K562 (cell line): ENCODE results near the gene STPG2. TPM values are rescaled to one million over a fixed set of nuclear protein-coding genes. Genes with fewer than 3 reads are reported as not detected.

Experiments used
- ATAC-seq: fragments of 200-7000 bp; cut with Tn5 transposase; 3 replicates; pipeline ENCODE4 v1.9.1; 2020; ENCODE audit warnings: moderate library complexity
- BruUV-seq: library from RNA; stranded (reverse); fragments of 400-500 nt; replicated peaks from 2 replicates; lab custom pipeline; 2021; lab: Mats Ljungman, UMichigan
- CTCF ChIA-PET: fragments of 300-600 bp; formaldehyde crosslinking; extraction: SDS; loops from one replicate; lab custom pipeline; 2021; ENCODE audit warnings: low intra/inter-chr PET ratio; lab: Yijun Ruan, JAX
- POLR2A ChIA-PET: fragments of 300-600, 350-650 bp; sonication (Branson Sonifier 250); formaldehyde crosslinking; extraction: SDS; loops from one replicate; lab custom pipeline; 2021; ENCODE audit warnings: antibody characterized with exemption, inconsistent platforms; lab: Yijun Ruan, JAX
- DNase-seq, 4 experiments: peaks; one replicate each; pipeline versions ENCODE4 v3.0.0 to v3.0.0-alpha.2; 2011 to 2018; ENCODE audit warnings: low spot score in 3 of 4, mixed read lengths in 3 of 4; ENCODE audit errors: extremely low read depth in 1 of 4
- FAIRE-seq: peaks from 2 replicates; lab custom pipeline; 2011; peaks lifted over from hg19 to GRCh38; lab: Jason Lieb, UNC
- H2AFZ ChIP-seq: 2 replicates; pipeline ENCODE4 v1.6.0; 2011; ENCODE audit warnings: low read depth, low read length, control low read depth, inconsistent platforms
- H3K27ac ChIP-seq: fragments of 200-600 bp; 3 replicates; pipeline ENCODE4 v1.8.0; 2011; ENCODE audit warnings: low read depth, mild to moderate bottlenecking, control low read depth, inconsistent platforms, low read length, moderate library complexity, mixed read lengths; ENCODE audit errors: extremely low read depth
- H3K27me3 ChIP-seq, 2 experiments: fragments of 300-600 bp in 1 of 2; 2 replicates in 1 of 2; 3 replicates in 1 of 2; pipeline versions ENCODE4 v1.6.0 to v1.8.0; 2011; ENCODE audit warnings: inconsistent platforms in 2 of 2, low read length in 2 of 2, mild to moderate bottlenecking in 1 of 2, mixed read lengths in 1 of 2, moderate library complexity in 1 of 2; ENCODE audit not compliant: control insufficient read depth in 2 of 2, insufficient read depth in 2 of 2
- H3K36me3 ChIP-seq: fragments of 300-600 bp; 3 replicates; pipeline ENCODE4 v1.8.0; 2011; ENCODE audit warnings: mild to moderate bottlenecking, low read length, inconsistent platforms; ENCODE audit not compliant: control insufficient read depth, insufficient read depth
- H3K4me1 ChIP-seq, 2 experiments: fragments of 200-600 bp in 1 of 2; replicated peaks in 1 of 2; 2 replicates in 1 of 2; 3 replicates in 1 of 2; pipeline versions ENCODE4 v1.5.1 to v1.8.0; 2011; ENCODE audit warnings: inconsistent platforms in 2 of 2, low read length in 2 of 2, mild to moderate bottlenecking in 1 of 2, mixed read lengths in 1 of 2, moderate library complexity in 1 of 2; ENCODE audit not compliant: control insufficient read depth in 2 of 2, insufficient read depth in 2 of 2
- H3K4me2 ChIP-seq: 2 replicates; pipeline ENCODE4 v1.6.1; 2011; ENCODE audit warnings: low read length, control low read depth, inconsistent platforms, mixed read lengths; ENCODE audit not compliant: insufficient read depth
- H3K4me3 ChIP-seq: fragments of 200-600 bp; sonication (generic), shearing (Covaris generic); 2 replicates; pipeline ENCODE4 v1.5.1; 2016; ENCODE audit warnings: control low read depth, inconsistent platforms
- H3K79me2 ChIP-seq: fragments of 200-600 bp; 3 replicates; pipeline ENCODE4 v1.8.0; 2011; ENCODE audit warnings: low read length, inconsistent platforms; ENCODE audit not compliant: control insufficient read depth, insufficient read depth
- H3K9ac ChIP-seq, 2 experiments: 2 replicates each; pipeline versions ENCODE4 v1.6.0 to v1.6.1; 2011; ENCODE audit warnings: low read depth in 2 of 2, low read length in 2 of 2, control low read depth in 1 of 2, inconsistent platforms in 1 of 2, mild to moderate bottlenecking in 1 of 2, mixed read lengths in 1 of 2; ENCODE audit not compliant: insufficient read depth in 1 of 2
- H3K9me1 ChIP-seq: one replicate; pipeline ENCODE4 v1.6.0; 2011; ENCODE audit warnings: inconsistent platforms, mild to moderate bottlenecking, low read length, moderate library complexity; ENCODE audit not compliant: control insufficient read depth, insufficient read depth
- H3K9me3 ChIP-seq: replicated peaks from 2 replicates; pipeline ENCODE4 v1.5.1; 2011; ENCODE audit warnings: low read depth, low read length, inconsistent platforms; ENCODE audit not compliant: control insufficient read depth, insufficient read depth
- H4K20me1 ChIP-seq: replicated peaks from 2 replicates; pipeline ENCODE4 v1.6.1; 2011; ENCODE audit warnings: low read length, inconsistent platforms, mixed read lengths; ENCODE audit not compliant: control insufficient read depth, insufficient read depth
- CBX8 ChIP-seq: fragments of 200-600 bp; sonication (generic); IDR thresholded peaks from 2 replicates; pipeline ENCODE4 v1.6.1; 2012; ENCODE audit warnings: borderline replicate concordance, mixed run types, low read depth, mild to moderate bottlenecking, moderate library complexity, mixed read lengths, low read length, control low read depth, inconsistent platforms; ENCODE audit not compliant: poor library complexity, severe bottlenecking; ENCODE audit errors: extremely low read depth
- CREB3 ChIP-seq: fragments of 450-650 bp; conservative IDR thresholded peaks from 2 replicates; pipeline ENCODE4 v1.6.1; 2016; ENCODE audit warnings: missing genetic modification characterization, low read depth, mild to moderate bottlenecking, missing compliant biosample characterization, moderate library complexity
- ETV1 ChIP-seq: fragments of 450-650 bp; conservative IDR thresholded peaks from 2 replicates; pipeline ENCODE4 v1.6.1; 2016; ENCODE audit warnings: missing genetic modification characterization, control low read depth, low read depth, missing compliant biosample characterization
- NR3C1 ChIP-seq: sonication (generic); formaldehyde crosslinking; IDR thresholded peaks from 2 replicates; pipeline ENCODE4 v1.8.1; 2022; ENCODE audit warnings: missing genetic modification reagents
- ZBTB12 ChIP-seq: fragments of 250-450 bp; sonication (Bioruptor Pico); IDR thresholded peaks from 2 replicates; pipeline ENCODE4 v1.4.0; 2020
- ZKSCAN1 ChIP-seq: fragments of 150-350 bp; IDR thresholded peaks from 2 replicates; pipeline ENCODE4 v1.6.1; 2016; ENCODE audit warnings: low read depth, low read length
- ZNF583 ChIP-seq: fragments of 250-450 bp; sonication (Bioruptor Pico); IDR thresholded peaks from 2 replicates; pipeline ENCODE4 v1.4.0; 2020
- WGBS: fragments of 100-300 bp; shearing (Covaris generic); methylation state at CpG from one replicate; pipeline ENCODE4 v1.1.6; 2016; ENCODE audit warnings: low coverage, mixed read lengths; ENCODE audit not compliant: insufficient coverage; ENCODE audit errors: missing lambda C conversion rate; 5-methylcytosine and 5-hydroxymethylcytosine counted together
- in situ Hi-C: fragments of 300-500 bp; cut with MboI; formaldehyde crosslinking; loops from 4 replicates; pipeline ENCODE4 v1.15.0; 2018; ENCODE audit warnings: inconsistent platforms, mixed read lengths
- intact Hi-C: fragments of 100-400 bp; cut with micrococcal nuclease; formaldehyde crosslinking; loops from 2 replicates; pipeline ENCODE4 v1.14.2; 2022
- polyA plus RNA-seq, 8 experiments: library from polyadenylated mRNA; depleted of rRNA in 4 of 8; stranded (reverse) in 5 of 8; unstranded in 3 of 8; fragments of >200 nt; fragmentation: Nextera tagmentation in 2 of 8; fragmentation: Illumina TruSeq in 1 of 8; extraction: Ambion mirVana in 2 of 8; extraction: Trizol in 1 of 8; gene quantifications; 2 replicates each; pipeline versions ENCODE4 v1.2.1 to v1.2.3, GENCODE V29; 2011 to 2014; ENCODE audit warnings: inconsistent platforms in 1 of 8, missing spikeins in 1 of 8
- total RNA-seq, 7 experiments: library from RNA; depleted of rRNA in 6 of 7; stranded (reverse); fragments of >200 nt in 6 of 7; fragmentation: Illumina TruSeq in 2 of 7; extraction: Trizol in 2 of 7; gene quantifications; 2 replicates each; pipeline versions ENCODE4 v1.2.1 to v1.2.3, GENCODE V29; 2011 to 2021; ENCODE audit warnings: low replicate concordance in 1 of 7
- TF ChIP-seq, protein P1 (sequence below): sonication (generic); formaldehyde crosslinking; IDR thresholded peaks from 2 replicates; pipeline ENCODE4 v1.8.0; 2022; ENCODE audit warnings: mild to moderate bottlenecking, missing genetic modification reagents

STPG2 gene
- total and polyA plus RNA-seq, 9 of the 15 experiments (the other 6 are each of a cell fraction or from before 2014, with no cell fraction given): not detected

- no peak for TF ChIP-seq CBX8
- TF ChIP-seq NR3C1: no peak
- TF ChIP-seq, protein P1, sequence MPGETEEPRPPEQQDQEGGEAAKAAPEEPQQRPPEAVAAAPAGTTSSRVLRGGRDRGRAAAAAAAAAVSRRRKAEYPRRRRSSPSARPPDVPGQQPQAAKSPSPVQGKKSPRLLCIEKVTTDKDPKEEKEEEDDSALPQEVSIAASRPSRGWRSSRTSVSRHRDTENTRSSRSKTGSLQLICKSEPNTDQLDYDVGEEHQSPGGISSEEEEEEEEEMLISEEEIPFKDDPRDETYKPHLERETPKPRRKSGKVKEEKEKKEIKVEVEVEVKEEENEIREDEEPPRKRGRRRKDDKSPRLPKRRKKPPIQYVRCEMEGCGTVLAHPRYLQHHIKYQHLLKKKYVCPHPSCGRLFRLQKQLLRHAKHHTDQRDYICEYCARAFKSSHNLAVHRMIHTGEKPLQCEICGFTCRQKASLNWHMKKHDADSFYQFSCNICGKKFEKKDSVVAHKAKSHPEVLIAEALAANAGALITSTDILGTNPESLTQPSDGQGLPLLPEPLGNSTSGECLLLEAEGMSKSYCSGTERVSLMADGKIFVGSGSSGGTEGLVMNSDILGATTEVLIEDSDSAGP: no peak
Observed at GRCh38 chr4:97819294-97819693, 324.0 kb downstream of the STPG2 start (continued).

GRCh38 chr4:97812768-97813167 lies 330.5 kb downstream of the STPG2 start:
- ChIA-PET POLR2A (no interaction called here), CTCF (no interaction called here)
- WGBS: 0% methylated on average over 1 of the region's 1 CpG
- BruUV-seq: no TSS peak
- no peak for ATAC-seq
- Histone ChIP-seq H3K4me1 (no peaks in the 10 kb centered on the region), H4K20me1 (no peaks in the 10 kb centered on the region), H3K9me3 (no peaks in the 10 kb centered on the region), H3K27me3 (no peaks in the 10 kb centered on the region), H3K9ac (no peak overlapping the region), H3K4me2 (no peak overlapping the region), H3K79me2 (no peaks in the 10 kb centered on the region), H3K9me1 (no peaks in the 10 kb centered on the region), H2AFZ (no peak overlapping the region), H3K4me3 (no peak overlapping the region), H3K36me3 (no peaks in the 10 kb centered on the region), H3K27ac (no peak overlapping the region)
- no peak for DNase-seq
- TF ChIP-seq ETV1 (tag): no peak
- no peak for TF ChIP-seq ZKSCAN1
- TF ChIP-seq ZNF583: no peak
- TF ChIP-seq CREB3 (tag): no peak
- TF ChIP-seq ZBTB12 (CRISPR knock-in tag): no peak
- intact Hi-C loops (no loop called here), in situ Hi-C loops (no loop called here)
- no peak for FAIRE-seq
